K562 (cell line): ENCODE measurements around the gene HOXB3. TPM values are rescaled to one million over a fixed set of nuclear protein-coding genes. Genes with fewer than 3 reads are reported as not detected.
A peak's percentile ranks its signal among the peaks of the same experiment; 100 is the strongest.

Experiments used
- CXXC5 ChIP-seq: fragments of 250-450 bp; sonication (Bioruptor Pico); IDR thresholded peaks from 2 replicates; pipeline ENCODE4 v1.8.0; 2022; ENCODE audit warnings: inconsistent platforms, mild to moderate bottlenecking, moderate library complexity
- DPF2 ChIP-seq: fragments of 450-650 bp; IDR thresholded peaks from 2 replicates; pipeline ENCODE4 v1.6.1; 2016
- GTF2B ChIP-seq: IDR thresholded peaks from 2 replicates; pipeline ENCODE4 v1.6.1; 2011; ENCODE audit not compliant: insufficient read length; ENCODE audit errors: extremely low read depth
- HCFC1 ChIP-seq: IDR thresholded peaks from 2 replicates; pipeline ENCODE4 v1.6.1; 2012; ENCODE audit warnings: low read depth, low read length, improper control_type of control experiment
- MEIS2 ChIP-seq: fragments of 450-650 bp; IDR thresholded peaks from 2 replicates; pipeline ENCODE4 v1.6.1; 2014; ENCODE audit warnings: mild to moderate bottlenecking; ENCODE audit not compliant: partially characterized antibody
- MYNN ChIP-seq, 2 experiments: sonication (generic); formaldehyde crosslinking in 1 of 2; IDR thresholded peaks; 2 replicates each; pipeline versions ENCODE4 v1.5.0 to v1.6.1; 2016 to 2020; ENCODE audit warnings: antibody characterized with exemption in 1 of 2, missing genetic modification reagents in 1 of 2
- NCOA6 ChIP-seq: fragments of 450-650 bp; IDR thresholded peaks from 2 replicates; pipeline ENCODE4 v1.6.1; 2017; ENCODE audit warnings: mild to moderate bottlenecking
- NFXL1 ChIP-seq: fragments of 450-650 bp; formaldehyde crosslinking; IDR thresholded peaks from 2 replicates; pipeline ENCODE4 v1.4.0; 2021; ENCODE audit warnings: mild to moderate bottlenecking
- PBX2 ChIP-seq, 2 experiments: IDR thresholded peaks in 1 of 2; conservative IDR thresholded peaks in 1 of 2; 2 replicates each; pipeline ENCODE4 v1.6.1; 2016; ENCODE audit warnings: low read depth in 2 of 2, mild to moderate bottlenecking in 1 of 2, missing compliant biosample characterization in 1 of 2, missing genetic modification characterization in 1 of 2, moderate library complexity in 1 of 2
- PCBP2 ChIP-seq: fragments of 200-400 bp; formaldehyde crosslinking; IDR thresholded peaks from 2 replicates; pipeline ENCODE4 v1.6.1; 2018; ENCODE audit warnings: low read length, low read depth, mild to moderate bottlenecking, moderate library complexity; ENCODE audit not compliant: poor library complexity, severe bottlenecking
- POLR2A ChIP-seq: fragments of 450-650 bp; conservative IDR thresholded peaks from 2 replicates; pipeline ENCODE4 v1.6.1; 2016
- SAFB ChIP-seq: fragments of 200-400 bp; formaldehyde crosslinking; IDR thresholded peaks from 2 replicates; pipeline ENCODE4 v1.6.1; 2017; ENCODE audit warnings: low read depth, low read length, borderline replicate concordance
- SLC30A9 ChIP-seq: fragments of 250-450 bp; sonication (Bioruptor Pico); IDR thresholded peaks from 2 replicates; pipeline ENCODE4 v1.8.0; 2022; ENCODE audit warnings: mild to moderate bottlenecking, moderate library complexity
- SMAD4 ChIP-seq: fragments of 250-450 bp; sonication (Bioruptor Pico); conservative IDR thresholded peaks from 2 replicates; pipeline ENCODE4 v1.8.0; 2021; ENCODE audit warnings: inconsistent platforms, mild to moderate bottlenecking, moderate library complexity
- TFE3 ChIP-seq: fragments of 450-650 bp; formaldehyde crosslinking; IDR thresholded peaks from 2 replicates; pipeline ENCODE4 v1.4.0; 2020; ENCODE audit warnings: mild to moderate bottlenecking, mixed read lengths
- ZFX ChIP-seq: sonication (generic); formaldehyde crosslinking; IDR thresholded peaks from 2 replicates; pipeline ENCODE4 v1.8.0; 2022; ENCODE audit warnings: mild to moderate bottlenecking, missing genetic modification reagents, moderate library complexity
- ZKSCAN1 ChIP-seq: fragments of 150-350 bp; IDR thresholded peaks from 2 replicates; pipeline ENCODE4 v1.6.1; 2016; ENCODE audit warnings: low read depth, low read length
- ZNF165 ChIP-seq: fragments of 250-450 bp; sonication (Bioruptor Pico); IDR thresholded peaks from 2 replicates; pipeline ENCODE4 v1.4.0; 2020; ENCODE audit warnings: borderline replicate concordance
- ZNF253 ChIP-seq: fragments of 250-450 bp; sonication (Bioruptor Pico); conservative IDR thresholded peaks from 2 replicates; pipeline ENCODE4 v1.6.1; 2021; ENCODE audit warnings: mild to moderate bottlenecking
- ZNF507 ChIP-seq: conservative IDR thresholded peaks from 2 replicates; pipeline ENCODE4 v1.6.1; 2017; ENCODE audit warnings: missing genetic modification characterization, missing compliant biosample characterization
- ZNF518B ChIP-seq: fragments of 250-450 bp; sonication (Bioruptor Pico); IDR thresholded peaks from 2 replicates; pipeline ENCODE4 v1.5.0; 2021; ENCODE audit warnings: mild to moderate bottlenecking, moderate library complexity
- polyA plus RNA-seq, 8 experiments: library from polyadenylated mRNA; depleted of rRNA in 4 of 8; stranded (reverse) in 5 of 8; unstranded in 3 of 8; fragments of >200 nt; fragmentation: Nextera tagmentation in 2 of 8; fragmentation: Illumina TruSeq in 1 of 8; extraction: Ambion mirVana in 2 of 8; extraction: Trizol in 1 of 8; gene quantifications; 2 replicates each; pipeline versions ENCODE4 v1.2.1 to v1.2.3, GENCODE V29; 2011 to 2014; ENCODE audit warnings: inconsistent platforms in 1 of 8, missing spikeins in 1 of 8
- total RNA-seq, 7 experiments: library from RNA; depleted of rRNA in 6 of 7; stranded (reverse); fragments of >200 nt in 6 of 7; fragmentation: Illumina TruSeq in 2 of 7; extraction: Trizol in 2 of 7; gene quantifications; 2 replicates each; pipeline versions ENCODE4 v1.2.1 to v1.2.3, GENCODE V29; 2011 to 2021; ENCODE audit warnings: low replicate concordance in 1 of 7

Gene HOXB3
- total and polyA plus RNA-seq, 9 of the 15 experiments (the other 6 are each of a cell fraction or from before 2014, with no cell fraction given): 2.4 to 41.3 (median 20.2) TPM

GRCh38 chr17:48505788-48506187, 84.3 kb downstream of the HOXB3 start (continued):
- TF ChIP-seq SLC30A9 (no peak), ZNF253 (CRISPR knock-in tag) (no peak), TFE3 (CRISPR knock-in tag) (no peak), GTF2B (no peak), PCBP2 (no peak), POLR2A (no peak), MEIS2 (peak; percentile 72), ZNF165 (no peak), HCFC1 (no peak), PBX2 (CRISPR knock-in tag; IDR thresholded peaks at IDR 0.05; ENCODE audit: low read depth) (no peak), PBX2 (tag; conservative IDR thresholded peaks at IDR 0.05; ENCODE audit: low read depth) (0 out of 2 replicates have a peak, but pooled peaks have one; percentile 31), ZFX (CRISPR knock-in tag) (no peak), ZNF518B (CRISPR knock-in tag) (no peak), MYNN (IDR thresholded peaks at IDR 0.05) (no peak), MYNN (CRISPR knock-in tag; IDR thresholded peaks at IDR 0.05) (no peak), ZNF507 (no peak), DPF2 (peak; percentile 72), NCOA6 (no peak), CXXC5 (CRISPR knock-in tag) (no peak), SMAD4 (CRISPR knock-in tag) (0 out of 2 replicates have a peak, but pooled peaks have one; percentile 31), ZKSCAN1 (no peak), SAFB (no peak), NFXL1 (no peak)
